NCI-H748 (cell line): Measurements from ENCODE around the gene SAA4.
A peak's percentile ranks its signal among the peaks of the same experiment; 100 is the strongest.
"Not testable (repeated sequence)": the region's sequence is repeated elsewhere in the genome, so short reads cannot be mapped to it uniquely, and the experiment has no call there.

Experiments used
- DNase-seq: peaks from one replicate; lab custom pipeline; 2025; ENCODE audit not compliant: unreplicated experiment; lab: John Stamatoyannopoulos, UW

The SAA4 gene

GRCh38 chr11:18247191-18247581, 10.6 kb upstream of the SAA4 start:
- not testable (repeated sequence) for DNase-seq

DNA sequence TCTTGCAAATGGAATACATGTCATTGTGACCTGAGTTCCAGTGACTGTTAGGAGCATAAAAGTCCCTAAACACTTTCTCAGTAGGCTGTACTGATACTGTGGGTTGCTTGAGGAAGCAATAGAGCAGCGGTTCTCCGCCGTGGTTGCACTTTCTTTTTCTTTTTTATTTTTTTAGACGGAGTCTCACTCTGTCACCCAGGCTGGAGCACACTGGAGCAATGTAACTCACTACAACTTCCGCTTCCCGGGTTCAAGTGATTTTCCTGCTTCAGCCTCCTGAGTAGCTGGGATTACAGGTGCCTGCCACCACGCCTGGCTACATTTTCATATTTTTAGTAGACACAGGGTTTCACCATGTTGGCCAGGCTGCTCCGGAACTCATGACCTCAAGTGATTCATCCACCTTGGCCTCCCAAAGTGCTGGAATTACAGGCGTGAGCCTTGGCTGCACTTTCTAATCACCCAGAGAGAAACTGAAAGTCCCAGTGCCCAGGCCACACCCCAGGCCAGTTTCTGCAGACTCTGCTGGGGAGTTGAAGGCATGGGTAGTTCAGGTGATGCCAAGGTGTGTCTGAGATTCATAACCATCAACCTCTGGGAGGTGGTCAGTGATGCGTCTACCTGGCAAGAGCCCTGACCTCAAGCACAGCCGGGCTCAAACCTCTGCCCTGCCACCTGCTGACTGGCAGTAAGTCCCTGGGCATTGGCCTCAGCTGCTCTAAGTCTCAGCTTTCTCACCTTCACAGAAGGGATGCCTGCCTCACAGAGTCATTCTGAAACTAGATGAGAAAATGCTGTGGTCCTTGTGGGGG, 10.0 kb upstream of the SAA4 start:
- not testable (repeated sequence) for DNase-seq

DNA sequence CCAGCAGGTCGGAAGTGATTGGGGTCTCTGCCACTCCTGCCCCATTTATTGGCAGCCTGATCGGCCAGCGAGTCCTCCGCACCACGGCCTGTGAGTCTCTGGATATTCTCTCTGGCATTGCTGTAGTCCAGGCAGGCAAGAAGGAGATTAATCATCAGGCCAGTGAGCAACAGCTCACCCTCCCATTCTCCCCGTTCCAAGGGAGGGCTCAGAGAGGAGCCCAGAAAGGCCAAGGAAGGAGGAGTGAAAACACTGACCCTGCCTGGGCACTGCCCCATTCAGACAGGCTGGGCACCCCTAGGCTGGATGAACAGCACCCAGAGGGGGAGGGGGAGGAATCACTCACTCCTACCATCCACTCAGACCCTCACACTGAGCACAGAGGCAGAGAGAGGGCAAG, 8.8 kb upstream of the SAA4 start:
- DNase-seq: no peak

- peak; percentile 66 for DNase-seq
Observed at GRCh38 chr11:18243783-18244362, 7.3 kb upstream of the SAA4 start.

DNA sequence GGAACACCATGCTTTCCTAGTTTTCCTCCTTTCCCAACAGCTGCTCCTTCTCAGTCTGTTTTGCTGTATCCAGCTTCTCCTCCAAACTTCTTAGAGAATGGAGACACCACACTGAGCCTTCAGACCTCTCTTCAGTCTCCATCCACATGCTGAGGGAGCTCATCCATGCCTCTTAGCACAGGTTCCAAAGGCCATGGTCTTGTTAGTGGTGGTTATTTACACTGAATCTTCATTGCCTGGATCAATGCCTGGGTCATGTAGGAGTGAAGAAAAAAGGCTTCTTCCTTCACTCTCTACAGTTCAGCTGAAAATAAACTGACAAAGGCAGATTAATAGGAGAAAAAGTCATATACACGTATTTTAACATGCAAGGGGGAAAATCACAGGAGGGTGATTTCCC, 3.1 kb upstream of the SAA4 start:
- DNase-seq: no peak

GRCh38 chr11:18235394-18236334, 938 bp downstream of the SAA4 start:
- no peak for DNase-seq

- no peak for DNase-seq
Observed at GRCh38 chr11:18233912-18234311, 2.7 kb downstream of the SAA4 start.

- no peak for DNase-seq
Observed at GRCh38 chr11:18230859-18231258, 5.7 kb downstream of the SAA4 start.

DNA sequence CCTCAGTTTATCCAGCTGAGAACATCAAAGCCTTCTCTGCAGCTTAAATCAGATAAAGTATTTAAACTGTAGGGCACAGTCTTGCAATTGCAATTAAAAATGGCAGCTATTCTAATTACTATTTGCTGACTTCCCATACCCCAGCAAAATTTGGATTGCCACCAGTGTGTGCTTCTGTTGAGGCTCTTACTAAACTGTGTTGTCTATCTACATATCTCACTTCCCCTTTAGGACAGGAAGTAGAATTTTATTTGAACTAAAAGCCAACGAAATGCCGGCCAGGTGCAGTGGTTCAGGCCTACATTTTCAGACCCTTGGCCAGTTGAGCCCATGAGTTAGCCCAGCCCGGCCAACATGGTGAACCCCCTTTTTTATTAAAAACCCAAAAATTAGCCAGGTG, 7.1 kb downstream of the SAA4 start:
- no peak for DNase-seq

DNA sequence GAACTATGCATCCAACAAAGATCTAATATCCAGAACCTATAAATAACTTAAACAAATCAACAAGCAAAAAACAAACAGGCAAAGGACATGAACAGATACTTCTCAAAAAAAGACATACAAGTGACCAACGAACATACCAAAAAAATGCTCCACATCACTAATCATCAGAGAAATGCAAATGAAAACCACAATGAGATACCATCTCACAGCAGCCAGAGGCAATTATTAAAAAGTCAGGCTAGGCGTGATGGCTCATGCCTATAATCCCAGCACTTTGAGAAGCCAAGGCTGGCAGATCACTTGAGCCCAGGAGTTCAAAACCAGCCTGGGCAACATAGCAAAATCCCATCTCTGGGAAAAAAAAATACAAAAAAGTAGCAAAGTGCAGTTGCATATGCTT, 10.7 kb downstream of the SAA4 start:
- no peak for DNase-seq

DNA sequence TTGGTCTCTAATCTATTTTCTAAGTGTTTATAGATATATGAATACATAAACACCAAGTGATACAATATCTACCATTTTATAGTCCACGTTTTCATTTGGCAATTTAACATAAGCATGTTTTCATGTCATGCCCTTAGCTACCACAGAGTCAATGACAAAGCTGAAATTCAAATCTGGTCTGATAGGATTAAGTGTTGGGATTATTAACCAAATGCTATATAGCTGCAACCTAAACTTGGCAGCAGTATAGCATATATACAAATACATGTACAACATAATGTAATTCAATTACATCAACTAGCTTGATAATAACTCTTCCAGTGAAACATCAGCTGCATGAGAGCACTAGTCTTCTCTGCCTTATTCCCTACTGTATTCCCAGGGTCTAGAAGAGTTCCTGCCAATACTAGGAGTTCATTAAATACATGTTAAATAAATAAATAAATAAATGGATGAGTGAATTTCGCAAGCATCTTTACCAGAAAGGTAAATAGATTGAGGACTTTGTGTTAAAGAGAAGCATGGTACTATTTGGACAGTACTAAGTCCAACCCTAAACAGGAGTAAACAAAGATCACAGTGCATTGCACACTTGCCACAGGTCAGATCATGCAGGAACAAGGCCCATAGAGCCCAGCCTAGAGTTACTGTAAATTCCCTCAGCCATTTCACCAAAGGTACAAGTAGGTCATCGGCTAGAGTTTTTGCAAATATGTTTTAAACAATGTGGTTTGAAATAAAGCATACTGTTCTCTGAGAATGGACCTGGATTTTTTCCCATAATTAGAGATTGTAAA, 12.8 kb downstream of the SAA4 start:
- no peak for DNase-seq

- DNase-seq: no peak
Observed at GRCh38 chr11:18222814-18223421, 13.7 kb downstream of the SAA4 start.

DNA sequence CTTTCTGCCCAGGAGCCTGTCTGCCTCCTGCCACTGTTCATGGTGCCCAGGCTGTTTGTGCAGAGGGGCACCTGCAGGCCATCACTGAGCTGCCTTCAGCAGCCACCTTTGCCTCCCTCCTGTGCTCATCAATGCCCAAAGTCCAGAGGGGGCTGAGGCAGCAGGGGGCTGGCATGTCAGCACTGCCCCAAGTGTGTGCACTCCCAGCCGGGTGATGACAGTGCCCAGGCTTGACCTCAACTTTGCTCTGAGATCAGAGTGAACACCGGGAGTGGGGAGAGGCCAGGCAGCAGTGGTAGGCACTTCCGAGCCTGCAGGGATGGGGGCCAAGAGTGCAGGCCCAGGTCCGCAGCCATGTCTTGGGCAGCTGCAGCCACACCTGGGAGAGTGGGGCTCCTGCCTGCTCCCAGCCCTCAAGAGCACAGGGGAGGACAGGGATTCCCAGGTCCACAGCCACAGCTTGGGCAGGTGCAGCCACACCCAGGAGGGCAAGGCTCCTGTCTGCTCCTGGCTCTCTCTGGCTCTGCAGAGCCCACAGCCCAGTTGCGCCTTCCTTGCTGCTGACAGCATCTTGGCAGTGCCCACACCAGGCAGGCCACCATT, 15.2 kb downstream of the SAA4 start:
- no peak for DNase-seq

DNA sequence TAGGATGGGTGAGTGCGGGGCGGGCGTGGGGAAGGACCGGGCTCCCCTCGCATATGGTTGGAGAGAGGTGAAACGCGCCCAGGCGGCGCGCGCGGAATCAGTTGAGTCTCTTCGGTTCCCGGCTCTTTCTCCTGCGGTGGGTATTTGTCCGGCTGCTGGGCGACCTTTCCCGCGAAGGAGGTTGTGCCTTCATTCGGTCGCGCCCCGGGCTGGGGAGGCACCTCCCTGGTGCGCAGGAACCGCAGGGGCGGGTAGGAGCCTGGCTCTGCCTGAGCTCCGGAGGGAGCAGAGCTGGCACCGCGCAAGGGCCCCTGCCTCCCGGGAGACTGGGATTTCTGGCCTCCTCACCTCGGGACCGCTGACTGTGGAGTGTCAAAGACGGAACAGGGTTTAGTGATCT, 27.5 kb downstream of the SAA4 start:
- no peak for DNase-seq

- no peak for DNase-seq
Observed at GRCh38 chr11:18204771-18205170, 31.8 kb downstream of the SAA4 start.

DNA sequence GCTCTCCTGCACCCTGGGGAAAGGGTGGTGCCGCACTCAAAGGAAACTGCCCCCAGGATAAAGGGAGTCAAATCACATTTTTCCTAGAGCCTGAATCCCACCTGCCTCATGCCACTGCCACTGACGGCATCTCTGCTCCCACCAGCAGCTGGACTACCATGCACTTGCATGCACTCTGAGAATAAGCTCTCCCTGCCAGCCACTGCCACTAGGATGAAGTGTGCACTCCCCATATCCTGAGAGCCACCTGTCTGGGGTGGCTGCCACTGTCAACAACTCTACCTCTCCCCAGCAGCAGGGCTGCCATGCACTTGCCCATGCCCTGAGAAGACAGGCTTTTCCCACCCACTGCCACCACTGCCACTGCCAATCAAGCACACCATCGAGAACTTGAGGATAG, 32.4 kb downstream of the SAA4 start:
- DNase-seq: no peak

DNA sequence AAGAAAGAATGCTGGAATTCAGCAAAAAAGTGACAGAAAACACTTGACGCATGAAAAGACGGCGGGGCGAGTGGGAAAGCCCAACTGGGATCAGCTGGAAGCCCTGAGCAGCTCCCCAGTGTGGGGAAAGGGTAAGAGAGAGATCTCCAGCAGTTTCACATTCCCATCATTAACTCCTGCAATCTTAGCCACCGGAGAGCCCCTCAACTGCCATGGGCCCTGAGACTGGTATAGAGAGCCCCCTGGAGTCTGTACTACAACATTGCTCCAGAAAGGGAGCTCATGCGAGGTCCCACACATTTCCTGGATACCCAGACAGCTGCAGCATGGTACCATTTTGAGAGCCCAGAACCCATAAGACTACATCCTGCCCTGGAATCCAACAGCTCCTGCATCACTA, 32.9 kb downstream of the SAA4 start:
- DNase-seq: peak; percentile 51

DNA sequence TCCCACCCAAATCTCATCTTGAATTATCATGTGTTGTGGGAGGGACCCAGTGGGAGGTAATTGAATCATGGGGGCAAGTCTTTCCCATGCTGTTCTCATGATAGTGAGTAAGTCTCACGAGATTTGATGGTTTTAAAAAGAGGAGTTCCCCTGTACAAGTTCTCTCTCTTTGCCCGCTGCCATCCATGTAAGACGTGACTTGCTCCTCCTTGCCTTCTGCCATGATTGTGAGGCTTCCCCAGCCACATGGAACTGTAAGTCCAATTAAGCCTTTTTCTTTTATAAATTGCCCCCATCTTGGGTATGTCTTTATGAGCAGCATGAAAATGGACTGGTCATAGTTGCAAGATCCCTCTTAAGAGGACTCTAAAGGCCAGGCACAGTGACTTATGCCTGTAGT, 38.9 kb downstream of the SAA4 start:
- DNase-seq: not testable (repeated sequence)

DNA sequence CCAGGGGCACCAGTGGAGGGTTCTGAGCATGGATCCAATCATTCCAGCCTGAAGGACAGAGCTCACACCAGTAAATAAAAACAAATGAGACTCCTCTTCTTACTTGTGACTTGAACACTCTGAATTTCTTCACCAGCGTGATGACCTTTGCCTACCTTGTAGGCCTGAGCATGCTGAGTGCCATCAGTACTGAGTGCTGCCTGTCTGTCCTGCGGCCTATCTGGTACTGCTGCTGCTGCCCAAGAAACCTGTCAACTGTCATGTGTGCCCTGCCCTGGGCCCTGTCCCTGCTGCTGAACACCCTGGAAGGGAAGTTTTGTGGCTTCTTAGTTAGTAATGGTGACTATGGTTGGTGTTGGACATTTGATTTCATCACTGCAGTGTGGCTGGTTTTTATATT, 40.1 kb downstream of the SAA4 start:
- no peak for DNase-seq

GRCh38 chr11:18193010-18193409, 43.6 kb downstream of the SAA4 start:
- peak; percentile 7 for DNase-seq
